ENCODE results near the gene MRRF.
A peak's percentile ranks its signal among the peaks of the same experiment; 100 is the strongest.

Gene MRRF

DNA sequence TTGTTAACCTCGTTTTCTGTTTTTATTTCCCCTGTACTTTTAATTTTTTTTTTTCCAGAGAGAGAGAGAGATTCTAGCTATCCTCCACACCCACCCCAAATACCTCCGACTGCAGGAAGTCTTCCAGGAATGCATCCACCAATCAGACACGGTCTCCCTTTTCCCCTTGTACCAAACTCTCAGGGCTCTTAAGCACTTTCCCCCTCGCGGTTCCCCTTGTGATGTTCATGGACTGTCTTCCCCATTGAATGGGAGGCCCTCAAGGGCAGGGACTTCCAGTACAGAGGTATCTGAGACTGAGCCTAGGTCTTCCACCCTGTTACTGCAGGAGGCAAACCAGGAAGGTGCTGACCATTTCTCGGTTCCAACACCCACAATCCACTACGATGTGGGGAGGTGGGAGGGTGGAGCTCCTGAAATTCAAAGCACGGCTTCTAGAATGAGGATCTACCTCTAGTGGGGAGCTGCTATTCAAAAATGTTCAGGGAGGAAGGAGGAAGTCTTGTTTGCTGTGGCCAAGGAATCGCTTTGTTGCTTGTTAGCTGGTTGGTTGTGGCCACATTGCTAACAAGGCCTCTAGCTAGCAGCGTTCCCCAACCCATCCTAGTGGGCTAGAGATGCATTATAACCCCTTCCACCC is 68.6 kb downstream of the MRRF start:
- DNase-seq (ENCODE audit: low spot score): no peak

DNA sequence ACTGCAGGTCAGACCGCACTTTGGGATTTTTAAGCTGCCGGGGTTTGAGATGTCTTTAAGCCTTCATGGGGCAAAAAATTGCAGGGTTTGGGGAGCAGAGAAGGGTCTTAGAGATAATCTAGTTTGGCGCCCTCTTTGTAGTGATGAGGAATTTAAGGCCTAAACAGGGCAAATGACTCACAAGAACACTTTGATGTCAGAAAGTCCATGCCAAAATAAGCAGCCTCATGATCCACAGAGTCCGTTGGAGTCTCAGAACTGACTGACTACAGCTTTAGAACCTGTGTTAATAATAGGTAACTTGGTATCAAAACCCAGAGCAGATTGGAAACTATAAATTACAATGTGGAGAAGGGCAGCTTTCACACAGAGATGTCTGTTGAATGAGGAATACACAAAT is 70.2 kb downstream of the MRRF start:
- DNase-seq (ENCODE audit: low spot score): no peak

DNA sequence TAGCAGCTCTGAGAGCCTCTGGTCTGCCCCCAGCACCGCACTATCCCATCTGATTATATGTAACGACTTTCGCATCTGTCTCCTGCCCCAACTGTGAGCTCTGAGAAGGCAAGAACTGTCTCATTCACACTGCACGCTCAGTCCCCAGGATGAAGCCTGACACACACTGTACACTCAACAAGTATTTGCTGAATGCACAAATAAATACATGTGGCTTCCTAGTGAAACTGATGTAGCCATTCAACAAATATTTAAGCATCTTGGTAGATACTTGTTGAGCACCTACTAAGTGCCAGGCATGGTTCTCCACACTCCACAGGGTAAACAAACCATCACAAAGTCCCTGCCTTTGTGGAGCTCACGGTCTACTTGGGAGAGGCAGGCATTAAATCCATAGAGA is 71.5 kb downstream of the MRRF start:
- DNase-seq (ENCODE audit: low spot score): no peak

DNA sequence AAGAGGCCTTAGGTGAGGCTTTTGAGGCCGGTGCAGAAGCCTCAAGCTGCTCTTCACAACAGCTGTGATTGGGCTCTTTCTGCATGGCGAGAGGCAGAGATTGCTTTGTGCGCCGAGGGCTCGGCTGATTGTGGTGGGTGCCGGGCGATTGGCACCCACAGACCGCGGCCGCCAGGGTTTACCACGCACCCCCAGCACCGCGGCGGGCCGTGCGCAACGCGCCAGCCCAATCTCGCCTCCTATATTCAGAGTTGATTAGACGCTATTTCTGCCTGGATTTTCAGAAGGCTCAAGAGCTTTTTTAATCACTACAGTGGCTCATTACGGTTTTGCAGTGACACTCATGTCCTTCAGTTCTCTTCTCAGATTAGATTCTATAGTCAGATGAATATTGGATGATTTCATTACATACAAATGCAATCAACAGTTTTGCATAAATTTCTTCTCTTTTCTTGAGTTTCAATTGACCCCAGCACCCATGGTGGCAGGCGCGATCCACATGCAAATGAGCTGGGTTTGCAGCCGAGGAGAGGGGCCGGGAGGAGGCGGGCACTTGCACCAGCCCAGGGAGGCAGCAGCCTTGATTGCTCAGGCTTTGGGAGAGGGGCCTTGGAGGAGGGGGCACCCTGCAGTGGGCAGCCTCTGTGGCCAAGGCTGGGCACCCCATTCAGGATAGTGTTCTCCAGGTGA is 72.3 kb downstream of the MRRF start:
- no peak for DNase-seq (ENCODE audit: low spot score)

DNA sequence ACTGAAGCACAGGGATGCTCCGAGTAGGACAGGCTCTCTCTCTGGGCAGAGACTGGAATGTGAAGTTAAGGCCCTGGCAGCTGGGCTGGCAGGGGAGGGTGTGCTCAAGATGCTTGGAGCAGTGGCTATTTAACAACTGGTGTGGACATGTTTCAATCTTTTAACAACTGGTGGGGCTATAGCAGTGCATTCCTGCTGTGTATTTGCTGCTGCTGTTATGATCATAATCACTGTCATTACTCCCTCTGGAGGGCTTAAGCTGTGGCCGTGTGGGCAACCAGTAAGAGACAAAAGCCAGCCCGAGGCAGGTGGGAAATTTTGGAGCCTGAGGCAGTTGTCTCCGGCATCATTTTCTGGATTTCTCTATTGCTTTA is 72.9 kb downstream of the MRRF start:
- DNase-seq (ENCODE audit: low spot score): no peak

DNA sequence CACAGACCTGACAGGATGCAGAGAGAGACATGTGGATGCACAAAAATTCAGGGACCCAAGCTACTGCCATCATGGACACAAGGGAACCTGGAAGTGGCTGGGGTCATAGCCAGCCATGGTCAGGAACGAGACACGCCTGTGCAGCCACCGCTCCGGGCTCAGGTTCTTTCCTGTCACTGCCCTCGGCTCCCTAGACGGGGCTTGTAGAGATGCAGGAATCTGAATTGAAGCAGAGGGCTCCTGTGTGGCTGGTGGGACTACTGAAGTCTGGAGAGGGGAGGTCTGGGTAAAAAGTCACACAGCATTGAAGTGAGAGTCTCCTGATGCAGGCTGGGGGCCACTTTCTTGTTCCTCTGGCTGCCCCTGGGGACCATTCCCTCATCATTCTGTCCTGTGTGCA is 73.9 kb downstream of the MRRF start:
- no peak for DNase-seq (ENCODE audit: low spot score)

DNA sequence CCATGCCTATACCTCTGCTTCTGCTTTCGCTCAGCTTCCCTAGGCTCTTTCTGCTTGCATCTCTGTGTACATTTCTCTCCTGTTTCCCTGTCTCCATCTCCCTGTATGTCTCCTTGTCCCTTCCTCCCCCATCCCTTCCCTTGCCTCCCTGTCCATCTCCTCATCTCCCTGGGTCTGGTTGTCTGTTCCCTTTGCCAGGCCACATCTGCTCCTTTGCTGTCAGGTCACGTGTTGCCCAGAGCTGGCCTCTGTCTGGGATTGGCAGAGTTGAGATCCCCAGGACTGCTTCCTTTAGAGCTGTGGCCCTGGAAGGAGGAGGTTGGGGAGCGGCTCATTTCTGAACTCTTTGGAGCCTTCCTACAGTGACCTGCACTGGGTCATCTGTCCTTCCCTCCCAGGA is 74.3 kb downstream of the MRRF start:
- no peak for DNase-seq (ENCODE audit: low spot score)

DNA sequence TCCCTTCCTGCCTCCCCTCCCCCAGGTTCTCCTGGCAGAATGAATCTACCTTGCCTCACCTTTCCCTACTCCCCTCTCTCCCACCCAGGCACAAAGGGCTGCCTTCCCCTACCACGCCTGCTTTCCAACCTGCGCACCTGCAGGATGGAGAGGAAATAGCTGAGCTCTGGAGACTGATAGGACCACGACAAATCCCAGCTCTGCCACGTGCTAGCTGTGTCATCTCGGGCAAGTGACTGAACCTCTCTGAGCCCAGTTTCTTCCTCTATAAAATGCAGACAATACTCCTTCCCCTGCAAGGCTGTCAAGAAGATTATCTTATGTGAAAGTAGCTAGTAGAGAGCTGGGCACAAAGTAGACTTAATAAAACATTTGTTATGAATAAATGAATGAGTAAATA is 74.9 kb downstream of the MRRF start:
- no peak for DNase-seq (ENCODE audit: low spot score)

DNA sequence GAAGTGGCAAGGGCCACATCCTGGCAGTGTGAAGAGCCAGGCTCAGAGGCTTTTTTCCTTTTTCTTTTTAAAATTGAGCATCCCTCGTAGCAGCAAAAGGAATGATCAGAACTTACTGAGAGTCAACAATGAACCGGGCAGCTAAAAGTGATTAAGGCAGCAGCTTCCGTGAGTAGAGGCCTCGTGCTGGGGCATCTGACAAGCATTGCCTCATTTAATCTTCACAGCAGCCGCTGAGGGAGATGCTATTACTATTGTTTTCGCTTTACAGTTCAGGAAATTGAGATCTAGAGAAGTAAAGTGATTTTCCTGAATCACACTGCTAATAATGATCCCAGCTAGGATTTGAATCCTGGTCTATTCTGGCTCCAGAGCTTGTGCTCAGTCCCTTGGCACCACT is 75.5 kb downstream of the MRRF start:
- peak; percentile 62 for DNase-seq (ENCODE audit: low spot score)

DNA sequence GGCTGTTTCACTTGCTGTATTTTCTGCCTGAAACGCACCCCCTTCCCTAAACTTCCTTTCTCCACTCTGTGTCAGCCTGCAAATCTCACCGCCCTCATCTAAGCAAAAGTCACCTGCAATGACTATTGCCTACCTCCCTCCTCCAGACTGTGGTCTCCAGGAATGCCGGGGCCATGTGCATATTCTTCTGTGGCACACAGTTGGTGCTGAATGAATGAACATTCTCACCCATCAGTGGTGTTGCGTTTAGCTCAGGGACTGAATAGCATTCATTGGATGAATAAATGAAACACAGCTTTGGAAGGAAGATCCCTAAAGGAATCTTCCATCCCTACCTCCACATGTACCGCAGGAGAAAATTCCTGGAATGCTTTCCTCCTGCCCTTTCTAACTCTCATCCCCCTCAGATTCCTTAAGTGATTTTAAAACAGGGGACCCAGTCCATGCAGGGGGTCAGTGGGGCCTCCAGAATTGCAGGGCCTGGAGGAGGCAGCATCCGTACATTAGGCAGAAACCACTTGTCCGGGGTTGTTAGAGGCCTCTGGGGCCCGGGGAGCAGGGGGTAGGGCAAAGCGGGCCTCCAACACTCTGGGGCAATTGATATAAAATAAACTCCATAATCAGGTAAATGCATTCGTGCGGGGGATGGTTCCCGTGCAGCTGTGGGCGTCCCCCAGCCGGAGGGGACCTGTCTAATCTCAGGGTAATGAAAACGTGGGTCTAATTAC is 77.8 kb downstream of the MRRF start:
- peak; percentile 74 for DNase-seq (ENCODE audit: low spot score)

DNA sequence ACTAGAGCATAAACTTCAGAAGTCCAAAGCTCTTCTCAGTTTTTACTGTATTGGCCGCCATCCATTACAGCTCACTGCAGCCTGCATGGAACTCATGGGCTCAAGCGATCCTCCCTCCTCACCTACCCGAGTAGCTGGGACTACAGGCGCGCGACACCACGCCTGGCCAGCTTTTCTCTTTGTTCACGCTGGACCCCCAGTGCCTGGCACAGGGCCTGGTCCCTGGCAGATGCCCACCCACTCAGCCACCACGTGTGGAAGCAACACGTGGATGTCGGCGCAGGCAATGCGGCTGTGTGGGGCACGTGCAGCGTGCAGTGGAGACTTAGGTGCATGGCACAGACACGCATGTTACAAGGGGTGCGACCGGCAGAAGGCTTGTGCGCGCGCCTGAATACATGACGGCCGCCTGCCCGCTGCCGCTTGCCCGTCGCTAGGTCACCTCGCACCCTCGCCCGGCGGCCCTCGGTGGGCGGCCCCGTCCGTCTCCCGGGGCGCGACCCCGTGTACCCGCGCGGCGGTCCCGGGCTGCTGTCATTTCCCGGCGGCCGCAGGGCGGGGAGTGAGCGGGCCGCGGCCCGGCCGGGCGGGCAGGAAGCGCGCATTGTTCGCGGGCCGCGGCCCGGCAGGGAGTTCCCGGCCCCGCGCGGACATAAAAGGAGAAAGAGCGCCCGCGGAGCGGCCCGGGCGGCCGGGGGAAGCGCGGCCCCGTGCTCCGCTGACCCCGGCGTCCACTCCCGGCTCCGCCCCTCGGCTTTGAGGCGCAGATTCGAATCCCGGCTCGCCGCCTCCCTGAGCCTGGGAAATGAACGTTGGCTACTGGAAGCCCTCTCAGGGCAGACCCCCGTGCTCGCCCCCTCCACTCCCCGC is 82.0 kb downstream of the MRRF start:
- peak; percentile 54 for DNase-seq (ENCODE audit: low spot score)

DNA sequence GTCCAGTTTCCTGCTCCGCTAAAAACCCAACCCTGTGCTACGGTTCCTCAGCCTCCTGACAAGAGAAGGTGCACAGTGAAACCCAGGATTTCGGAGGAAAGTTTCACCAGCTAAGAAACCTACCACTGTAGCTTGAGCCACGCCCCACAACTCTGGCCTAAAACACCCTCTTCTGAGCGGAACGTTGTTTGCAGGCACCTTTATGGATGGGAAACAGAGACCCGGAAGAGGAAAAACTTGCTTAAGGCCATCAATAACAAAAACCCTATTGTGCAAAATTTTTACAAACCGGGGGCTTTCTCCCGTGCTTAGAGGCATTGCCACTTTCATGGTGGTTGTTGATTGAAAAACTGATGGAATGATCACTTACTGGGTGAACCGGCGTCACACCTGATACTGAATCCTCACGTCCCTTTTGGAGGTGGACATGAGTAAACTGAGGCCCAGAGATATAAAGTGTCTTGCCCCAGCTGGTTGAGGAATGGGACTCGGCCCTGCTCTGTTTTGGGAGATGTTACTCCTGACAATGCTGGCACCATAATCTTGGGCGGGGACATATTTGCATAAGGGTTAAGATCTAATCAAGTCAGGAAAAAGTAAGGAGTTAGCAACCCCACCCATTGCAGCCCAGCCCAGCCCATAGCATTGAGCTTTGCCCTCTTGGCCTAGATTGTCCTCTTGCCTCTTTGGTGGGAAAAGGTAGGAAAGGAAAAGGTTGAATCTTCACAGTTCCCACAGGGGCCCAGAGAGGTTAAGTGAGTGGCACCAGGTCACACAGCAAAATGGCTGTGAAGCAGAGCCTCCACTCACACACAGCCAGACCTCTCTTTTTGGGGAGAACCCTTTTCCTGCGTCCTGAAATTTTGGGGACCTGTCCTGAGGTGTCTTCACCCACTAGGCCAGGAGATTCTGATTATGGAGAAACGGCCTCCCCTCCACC is 82.9 kb downstream of the MRRF start:
- DNase-seq (ENCODE audit: low spot score): peak; percentile 61

DNA sequence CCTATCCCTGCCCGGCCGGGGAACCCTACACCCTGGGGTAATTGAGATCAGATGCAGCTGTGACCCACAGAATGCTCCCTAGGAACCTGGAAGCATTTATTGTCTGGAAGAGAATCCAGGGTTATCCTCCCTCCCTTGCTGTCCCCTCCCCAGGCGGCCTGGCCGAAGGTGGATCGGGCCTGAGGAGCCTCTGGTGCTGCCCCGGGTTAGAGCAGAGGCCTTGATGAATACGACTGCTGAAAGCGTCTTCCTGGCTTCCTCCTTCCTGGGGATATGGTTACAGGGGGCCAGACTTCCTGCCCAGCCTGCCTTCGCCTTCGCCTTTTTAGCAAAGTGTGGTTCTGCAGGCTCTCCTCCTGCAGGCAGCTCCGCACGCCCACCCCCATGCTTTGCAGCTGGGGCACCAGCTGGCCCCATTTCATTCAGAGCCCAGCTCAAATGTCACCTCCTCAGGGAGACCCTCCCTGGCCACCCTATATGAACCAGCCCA is 83.7 kb downstream of the MRRF start:
- no peak for DNase-seq (ENCODE audit: low spot score)

DNA sequence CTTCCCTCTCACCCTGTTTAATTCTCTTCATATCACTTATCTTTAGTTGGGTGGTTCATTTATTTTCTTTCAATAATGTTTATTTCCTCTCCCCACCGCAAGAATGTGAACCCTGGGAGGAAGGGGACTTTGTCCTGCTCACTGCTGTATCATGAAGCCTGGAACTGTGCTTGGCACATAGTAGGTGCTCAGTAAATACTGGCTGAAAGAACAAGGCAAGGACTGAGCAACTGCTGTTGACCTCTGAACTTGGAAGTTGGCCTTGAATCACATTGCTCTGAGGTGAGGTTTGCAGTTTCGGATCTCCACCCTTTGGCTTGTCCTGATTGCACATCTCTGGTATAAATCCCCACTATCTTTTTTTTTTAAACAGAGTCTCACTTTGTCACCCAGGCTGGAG is 84.1 kb downstream of the MRRF start:
- no peak for DNase-seq (ENCODE audit: low spot score)

DNA sequence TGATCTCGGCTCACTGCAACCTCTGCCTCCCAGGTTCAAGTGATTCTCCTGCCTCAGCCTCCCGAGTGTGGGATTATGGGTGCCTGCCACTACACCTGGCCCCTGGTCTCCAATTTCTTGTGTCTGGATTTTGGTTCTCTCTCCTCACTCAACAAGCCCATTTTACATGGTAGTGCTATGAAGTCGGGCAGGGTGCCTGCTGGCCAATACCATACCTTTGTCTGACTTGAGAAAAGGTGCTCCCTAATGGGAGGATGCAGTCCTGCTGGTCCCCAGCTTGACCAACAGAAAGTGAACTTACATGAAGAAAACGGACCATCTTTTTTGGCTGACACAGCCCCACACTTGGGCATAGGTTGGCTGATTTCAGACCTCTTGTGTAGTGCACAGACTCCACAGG is 84.5 kb downstream of the MRRF start:
- DNase-seq (ENCODE audit: low spot score): no peak

DNA sequence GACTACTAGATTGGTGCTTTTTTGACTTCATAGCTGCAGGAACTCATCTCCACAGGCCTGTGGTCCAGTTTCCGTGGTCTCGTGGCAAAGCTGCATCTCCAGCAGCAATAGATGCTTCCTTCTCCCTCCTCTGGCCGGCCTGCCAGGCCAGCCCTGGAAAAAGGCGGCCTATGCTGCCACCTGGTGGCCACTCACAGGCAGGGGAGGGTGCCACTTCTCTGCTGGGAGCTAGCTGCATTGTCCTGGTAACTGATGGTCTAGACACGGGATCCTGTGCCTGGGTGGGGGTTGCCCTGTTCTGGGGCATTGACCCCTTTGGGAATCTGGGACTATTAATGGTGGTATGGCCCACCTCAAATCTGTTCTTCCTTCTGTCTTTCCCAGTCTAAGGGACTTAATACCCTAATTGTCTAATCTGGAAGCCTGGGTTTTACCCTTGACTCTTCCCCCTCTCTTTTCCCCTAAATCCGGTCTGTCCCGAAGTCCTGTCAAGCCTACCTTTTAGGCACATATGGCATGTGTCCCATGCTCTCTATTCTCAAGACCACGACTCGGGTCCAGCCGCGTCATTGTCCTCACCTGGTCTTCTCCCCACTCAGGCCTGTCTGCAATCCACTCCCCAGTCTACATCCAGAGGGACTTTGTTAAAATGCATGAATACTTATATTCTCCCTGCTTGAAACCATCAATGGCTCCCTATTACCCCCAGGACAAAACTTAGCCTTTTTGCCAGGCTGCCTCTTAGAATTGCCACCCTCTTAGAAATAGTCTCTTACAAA is 86.1 kb downstream of the MRRF start:
- peak; percentile 84 for DNase-seq (ENCODE audit: low spot score)

DNA sequence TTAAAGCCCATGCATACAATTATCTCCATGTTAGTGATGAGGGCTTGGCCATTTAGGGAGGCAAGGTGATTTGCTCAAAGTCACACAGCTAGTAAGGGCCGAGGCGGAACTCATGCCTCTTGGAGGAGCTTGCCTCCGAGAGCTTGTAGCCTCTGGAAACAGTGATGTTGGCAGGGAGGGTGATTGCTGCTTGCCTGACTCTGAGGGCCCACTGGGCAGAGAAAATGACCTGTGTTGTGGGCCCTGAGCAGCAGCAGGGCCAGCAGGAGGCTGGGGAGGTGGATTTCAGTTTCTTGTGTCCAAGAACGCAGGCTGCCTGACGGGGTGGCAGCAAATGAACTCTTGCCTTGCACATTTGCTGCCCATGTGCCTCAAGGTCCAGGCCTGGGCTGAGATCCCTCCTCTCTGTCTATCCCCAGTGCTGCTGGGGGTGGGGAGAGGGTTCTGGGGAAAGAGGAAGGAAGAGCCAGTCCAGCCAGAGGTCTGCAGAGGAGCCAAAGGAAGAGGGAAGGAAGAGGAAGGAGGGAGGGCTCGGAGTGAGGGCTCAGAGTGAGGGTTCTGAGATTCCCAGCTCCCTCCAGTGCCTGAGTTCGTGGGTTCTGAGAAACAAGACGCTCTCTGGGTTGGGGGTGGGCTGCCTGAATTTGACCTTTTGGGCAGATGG is 90.0 kb downstream of the MRRF start:
- no peak for DNase-seq (ENCODE audit: low spot score)

DNA sequence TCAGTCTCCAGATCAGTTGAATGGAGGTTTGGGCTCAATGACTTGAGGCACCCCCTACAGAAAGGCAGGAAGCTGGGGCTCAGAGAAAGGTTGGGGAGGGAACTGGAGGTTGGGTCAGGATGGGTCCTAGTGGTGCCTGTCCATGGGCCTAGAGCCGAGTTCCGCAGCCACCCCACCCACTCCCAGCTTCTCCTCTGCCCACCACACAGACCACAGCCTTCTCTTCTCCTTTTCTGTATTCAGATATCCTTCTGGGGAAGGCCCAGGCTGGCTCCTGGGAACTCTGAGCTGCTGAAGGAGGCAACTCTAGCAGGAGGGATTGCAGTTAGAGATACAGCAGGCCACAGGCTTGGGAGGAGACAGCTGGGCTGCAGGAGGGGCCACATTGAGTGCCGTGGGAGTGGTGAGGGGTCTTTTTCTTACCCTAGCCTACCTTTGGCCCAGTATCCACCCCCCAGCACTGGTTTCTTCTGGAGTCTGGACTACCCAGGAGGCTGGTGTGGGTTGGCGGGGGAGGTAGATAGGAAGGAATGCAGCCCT is 90.7 kb downstream of the MRRF start:
- DNase-seq (ENCODE audit: low spot score): no peak

DNA sequence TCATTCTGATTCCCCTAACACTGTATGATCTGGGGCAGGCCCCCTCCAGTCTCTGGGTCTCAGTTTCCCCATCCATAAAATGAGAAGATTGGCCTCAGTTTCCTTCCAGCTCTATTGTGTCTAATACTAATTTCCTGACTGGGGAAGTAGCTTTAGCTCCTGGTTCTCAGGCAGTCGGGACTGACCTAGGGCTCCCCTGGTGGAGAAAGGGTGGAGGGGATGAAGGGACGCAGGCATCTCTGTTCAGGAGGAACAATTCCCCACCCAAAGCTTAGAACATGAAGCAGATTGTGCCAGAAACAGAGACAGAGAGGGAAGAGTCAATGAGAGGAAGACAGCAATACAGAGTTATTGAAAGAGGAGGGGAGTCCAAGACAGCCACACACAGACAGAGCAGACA is 91.9 kb downstream of the MRRF start:
- DNase-seq (ENCODE audit: low spot score): no peak

DNA sequence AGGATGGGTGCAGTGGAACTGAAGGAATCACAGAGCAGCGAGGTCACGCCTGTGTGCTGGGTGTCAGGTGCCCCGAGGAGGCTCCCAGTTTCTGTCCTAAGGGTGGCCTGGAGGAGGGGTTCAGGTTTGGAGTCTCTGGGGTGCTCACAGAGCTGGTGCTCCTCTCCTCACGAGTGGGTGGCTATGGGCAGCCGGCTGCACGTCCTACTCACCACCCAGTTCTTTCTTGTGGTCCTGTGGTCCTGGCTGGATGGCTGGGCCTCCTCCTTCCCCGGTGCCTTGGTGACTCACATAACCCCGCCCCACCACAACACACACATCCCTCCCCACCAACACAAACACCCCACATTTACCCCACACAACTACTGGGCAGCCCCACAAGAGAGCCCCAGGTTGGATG is 96.2 kb downstream of the MRRF start:
- no peak for DNase-seq (ENCODE audit: low spot score)
